CD4-positive, alpha-beta T cell treated with Interleukin-15 for 1 hour (primary cell): ENCODE data around the gene TEX54.
"Not testable (repeated sequence)": the region's sequence is repeated elsewhere in the genome, so short reads cannot be mapped to it uniquely, and the experiment has no call there.

Experiments used
- DNase-seq: peaks from one replicate; pipeline ENCODE4 v3.0.0-alpha.2; 2020

Gene TEX54

GRCh38 chr11:62832336-62833234 lies at the start of gene TEX54:
Gene TEX54 (minus strand): TSS chr11:62832841.
- DNase-seq = no peak

DNA sequence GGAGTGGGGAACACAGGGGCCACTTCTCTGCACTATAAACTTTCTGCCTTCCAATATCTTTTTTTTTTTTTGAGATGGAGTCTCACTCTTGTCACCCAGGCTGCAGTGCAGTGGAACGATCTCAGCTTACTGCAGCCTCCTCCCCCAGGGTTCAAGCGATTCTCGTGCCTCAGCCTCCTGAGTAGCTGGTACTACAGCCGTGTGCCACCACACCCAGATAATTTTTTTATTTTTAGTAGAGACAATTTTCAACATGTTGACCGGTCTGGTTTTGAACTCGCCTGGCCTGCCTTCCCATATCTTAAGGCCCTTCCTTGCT lies 49.7 kb upstream of the TEX54 start:
- DNase-seq = no peak

DNA sequence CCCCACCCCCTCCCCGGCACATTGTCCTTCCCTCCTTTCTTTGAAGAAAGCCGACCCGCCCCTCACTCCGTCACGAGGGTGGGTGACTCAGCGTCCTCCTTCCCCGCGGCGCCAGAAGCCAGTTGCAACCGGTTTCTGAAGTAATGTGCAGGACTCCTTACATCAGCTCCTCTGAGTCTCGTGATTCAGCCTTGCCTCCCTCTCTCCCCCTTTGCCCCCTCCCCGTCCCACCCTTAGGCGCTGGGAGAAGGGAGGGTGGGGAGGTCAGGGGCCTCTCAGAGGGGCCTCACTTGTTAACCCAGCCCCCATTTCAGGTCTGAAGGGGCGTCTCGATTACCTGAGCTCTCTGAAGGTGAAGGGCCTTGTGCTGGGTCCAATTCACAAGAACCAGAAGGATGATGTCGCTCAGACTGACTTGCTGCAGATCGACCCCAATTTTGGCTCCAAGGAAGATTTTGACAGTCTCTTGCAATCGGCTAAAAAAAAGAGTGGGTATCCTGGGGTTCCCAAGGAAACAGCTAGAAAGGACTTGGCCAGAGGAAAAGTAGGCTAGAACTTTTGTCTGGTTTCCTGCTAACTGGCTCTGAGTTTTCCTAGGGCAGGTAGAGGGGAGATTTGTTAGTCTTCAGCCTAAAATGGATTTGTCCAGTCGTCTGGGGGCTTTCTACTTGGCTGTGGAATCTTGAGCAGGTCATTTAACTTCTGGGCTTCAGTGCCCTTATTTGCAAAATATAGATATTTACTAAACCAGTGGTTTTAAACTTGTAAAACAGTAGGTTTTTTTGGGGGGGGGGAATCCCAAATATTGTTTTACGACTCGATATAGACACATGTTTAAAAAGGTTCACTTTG lies 49.2 kb upstream of the TEX54 start:
- DNase-seq = peak; percentile 91

- DNase-seq = peak; percentile 85
These were observed 48.4 kb upstream of the TEX54 start, which contains the start of gene SLC3A2 for GRCh38 chr11:62880803-62881578. Gene SLC3A2 (plus strand): TSS chr11:62880896. CDS start chr11:62881024, 128 bp downstream.

GRCh38 chr11:62880231-62880802 lies 47.7 kb upstream of the TEX54 start:
- no peak for DNase-seq

GRCh38 chr11:62879235-62879978 lies 46.8 kb upstream of the TEX54 start:
- DNase-seq = no peak

DNA sequence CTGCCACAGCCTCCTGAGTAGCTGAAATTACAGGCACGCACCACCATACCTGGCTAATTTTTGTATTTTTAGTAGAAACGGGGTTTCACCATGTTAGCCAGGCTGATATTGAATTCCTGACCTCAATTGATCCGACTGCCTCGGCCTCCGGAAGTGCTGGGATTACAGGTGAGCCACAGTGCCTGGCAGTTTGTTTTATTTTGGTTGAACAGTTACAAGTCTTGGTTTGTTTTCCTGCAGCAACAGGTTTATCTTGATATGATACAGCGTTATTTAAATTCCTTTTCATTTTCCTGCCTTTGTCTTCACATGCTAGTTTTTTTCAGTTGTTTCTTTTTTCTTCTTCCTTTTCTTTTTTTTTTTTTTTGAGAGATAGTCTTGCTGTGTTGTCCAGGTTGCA lies 44.1 kb upstream of the TEX54 start:
- no peak for DNase-seq

- DNase-seq = no peak
These were observed 43.2 kb upstream of the TEX54 start for GRCh38 chr11:62875698-62876478.

- DNase-seq = no peak
These were observed 42.2 kb upstream of the TEX54 start for GRCh38 chr11:62874851-62875250.

GRCh38 chr11:62865635-62866034 lies 33.0 kb upstream of the TEX54 start:
- DNase-seq = no peak

DNA sequence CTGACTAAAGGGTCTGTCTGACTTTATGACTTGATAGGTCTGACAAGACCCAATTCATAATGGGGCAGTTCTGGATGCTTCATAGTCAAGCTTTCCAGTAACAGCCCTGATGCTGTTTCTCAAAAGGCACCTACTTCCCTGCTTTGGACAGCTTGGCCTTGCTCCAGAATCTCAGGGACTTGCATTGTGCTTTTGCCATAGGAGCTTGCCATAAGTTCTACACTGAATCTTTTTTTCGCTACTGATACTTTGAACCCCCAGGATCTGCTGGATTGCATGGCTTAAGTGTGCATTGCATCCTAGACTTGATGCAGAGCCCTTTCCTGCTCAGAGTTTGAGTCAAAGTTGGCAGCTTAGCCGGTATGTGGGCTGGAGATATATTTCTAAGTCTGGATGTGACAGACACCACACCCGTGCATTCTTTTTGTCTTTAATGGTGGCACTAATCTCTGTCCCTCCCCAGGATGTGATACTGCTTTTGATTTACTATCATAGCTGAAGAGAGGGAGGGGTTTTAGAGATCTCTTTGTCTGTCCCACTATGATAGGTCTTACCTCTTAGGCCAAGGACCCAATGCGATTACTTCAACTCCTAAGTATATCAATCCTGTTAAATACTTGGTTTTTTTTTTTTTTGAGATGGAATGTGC lies 31.2 kb upstream of the TEX54 start:
- no peak for DNase-seq

- DNase-seq = not testable (repeated sequence)
These were observed 29.0 kb upstream of the TEX54 start for GRCh38 chr11:62861564-62862192.

DNA sequence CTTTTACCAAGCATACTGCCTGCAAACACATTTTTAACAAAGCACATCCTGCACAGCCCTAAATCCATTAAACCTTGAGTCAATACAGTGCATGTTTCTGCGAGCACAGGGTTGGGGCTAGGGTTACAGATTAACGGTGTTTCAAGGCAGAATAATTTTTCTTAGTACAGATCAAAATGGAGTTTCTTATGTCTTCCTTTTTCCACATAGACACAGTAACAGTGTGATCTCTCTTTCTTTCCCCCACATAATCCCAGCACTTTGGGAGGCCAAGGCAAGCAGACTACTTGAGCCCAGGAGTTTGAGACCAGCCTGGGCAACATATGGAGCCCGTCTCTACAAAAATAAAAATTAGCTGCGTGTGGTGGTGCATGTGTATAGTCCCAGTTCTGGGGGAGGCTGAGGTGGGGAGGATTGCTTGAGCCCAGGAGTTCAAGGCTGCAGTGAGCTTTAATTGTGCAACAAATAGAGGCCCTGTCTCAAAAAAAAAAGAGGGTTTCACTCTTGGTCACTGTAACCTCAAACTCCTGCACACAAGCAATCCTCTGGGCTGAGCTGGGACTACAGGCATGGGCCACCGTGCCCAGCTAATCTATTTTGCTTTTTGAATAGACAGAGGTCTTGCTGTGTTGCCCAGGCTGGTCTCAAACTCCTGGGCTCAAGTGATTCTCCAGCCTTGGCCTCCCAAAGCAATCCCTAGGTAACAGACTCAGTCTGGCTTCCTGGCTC lies 28.4 kb upstream of the TEX54 start:
- DNase-seq = no peak

DNA sequence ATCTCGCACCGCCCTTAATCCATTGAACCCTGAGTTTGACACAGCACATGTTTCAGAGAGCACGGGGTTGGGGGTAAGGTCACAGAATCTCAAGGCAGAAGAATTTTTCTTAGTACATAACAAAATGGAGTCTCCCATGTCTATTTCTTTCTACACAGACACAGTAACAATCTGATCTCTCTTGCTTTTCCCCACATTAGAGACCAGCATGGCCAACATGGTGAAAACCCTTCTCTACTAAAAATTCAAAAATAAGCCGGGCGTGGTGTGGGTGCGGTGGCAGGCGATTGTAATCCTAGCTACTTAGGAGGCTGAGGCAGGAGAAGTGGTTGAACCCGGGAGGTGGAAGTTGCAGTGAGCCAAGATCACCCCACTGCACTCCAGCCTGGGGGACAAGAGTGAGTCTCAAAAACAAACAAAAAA lies 26.7 kb upstream of the TEX54 start:
- not testable (repeated sequence) for DNase-seq

GRCh38 chr11:62858201-62858600 lies 25.6 kb upstream of the TEX54 start:
- DNase-seq = no peak

DNA sequence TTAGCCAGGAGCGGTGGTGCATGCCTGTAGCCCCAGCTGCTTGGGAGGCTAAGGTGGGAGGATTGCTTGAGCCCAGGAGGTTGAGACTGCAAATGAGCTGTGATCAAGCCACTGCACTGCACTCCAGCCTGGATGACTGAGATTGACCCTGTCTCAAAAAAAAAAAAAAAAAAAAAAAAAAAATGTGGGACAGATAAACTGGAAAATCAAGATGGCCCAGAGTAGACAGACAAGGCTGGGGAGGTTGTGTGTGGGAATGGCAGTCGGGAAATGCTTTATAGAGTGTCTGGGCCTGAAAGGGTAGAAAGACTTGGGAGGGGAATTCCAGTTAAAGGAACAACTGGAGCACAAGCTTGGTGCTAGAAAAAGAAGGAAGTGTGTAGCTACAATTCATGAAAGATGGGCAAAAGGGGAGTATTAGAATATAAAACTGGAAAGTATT lies 24.9 kb upstream of the TEX54 start:
- no peak for DNase-seq

- DNase-seq = no peak
These were observed 23.8 kb upstream of the TEX54 start for GRCh38 chr11:62856333-62856895.

- peak; percentile 98 for DNase-seq
These were observed 23.1 kb upstream of the TEX54 start for GRCh38 chr11:62855571-62856332.
